ENCODE data around the gene DCTN1. TPM values are rescaled to one million over a fixed set of nuclear protein-coding genes. Genes with fewer than 3 reads are reported as not detected.

DCTN1 gene
- total RNA-seq, 4 donors from 2014 or later = 85.3 to 191 (median 121) TPM

GRCh38 chr2:74406035-74406434 lies 25.9 kb upstream of the DCTN1 start:
- Histone ChIP-seq H3K27ac (no peak overlapping the region), H3K4me1 (no peaks in the 10 kb centered on the region), H3K4me3 (no peak overlapping the region), H3K36me3 (no peaks in the 10 kb centered on the region), H3K27me3 (no peaks in the 10 kb centered on the region), H3K9me3 (no peaks in the 10 kb centered on the region)
- no peak for DNase-seq
- TF ChIP-seq POLR2A (IDR thresholded peaks at IDR 0.05) = no peak
- no peak for TF ChIP-seq CTCF (IDR thresholded peaks at IDR 0.05)

GRCh38 chr2:74401891-74402290 lies 21.8 kb upstream of the DCTN1 start:
- Histone ChIP-seq H3K27ac (no peak overlapping the region), H3K4me1 (no peaks in the 10 kb centered on the region), H3K27me3 (no peaks in the 10 kb centered on the region), H3K36me3 (no peaks in the 10 kb centered on the region), H3K9me3 (no peaks in the 10 kb centered on the region), H3K4me3 (no peak overlapping the region)
- DNase-seq = no peak
- TF ChIP-seq CTCF (IDR thresholded peaks at IDR 0.05) (no peak), POLR2A (IDR thresholded peaks at IDR 0.05) (no peak)

- H3K9me3 ChIP-seq = no peaks in the 10 kb centered on the region
- no peak overlapping the region for H3K4me3 ChIP-seq
- no peaks in the 10 kb centered on the region for H3K36me3 ChIP-seq
- TF ChIP-seq CTCF (IDR thresholded peaks at IDR 0.05) (peak in 5 of 6 experiments; percentile 39 to 54 (median 43)), POLR2A (IDR thresholded peaks at IDR 0.05) (no peak)
- DNase-seq = no peak
- H3K27ac ChIP-seq = no peak overlapping the region
- H3K4me1 ChIP-seq = no peaks in the 10 kb centered on the region
- H3K27me3 ChIP-seq = no peaks in the 10 kb centered on the region
Measured at GRCh38 chr2:74399785-74400184, 19.7 kb upstream of the DCTN1 start.

GRCh38 chr2:74396149-74396548 lies 16.0 kb upstream of the DCTN1 start:
- Histone ChIP-seq H3K27ac (no peak overlapping the region), H3K4me3 (no peak overlapping the region), H3K27me3 (no peaks in the 10 kb centered on the region), H3K9me3 (no peaks in the 10 kb centered on the region), H3K36me3 (no peaks in the 10 kb centered on the region), H3K4me1 (peaks cover 0 to 5% (median under 1%) of the 10 kb centered on the region in 4 donors)
- TF ChIP-seq POLR2A (IDR thresholded peaks at IDR 0.05) (no peak), CTCF (IDR thresholded peaks at IDR 0.05) (no peak)
- DNase-seq = no peak

GRCh38 chr2:74393525-74393924 lies 13.4 kb upstream of the DCTN1 start:
- no peaks in the 10 kb centered on the region for H3K9me3 ChIP-seq
- DNase-seq = no peak
- H3K27me3 ChIP-seq = no peaks in the 10 kb centered on the region
- peaks cover 0 to 25% (median 6%) of the 10 kb centered on the region in 4 donors for H3K4me1 ChIP-seq
- H3K36me3 ChIP-seq = no peaks in the 10 kb centered on the region
- TF ChIP-seq CTCF (IDR thresholded peaks at IDR 0.05) (no peak), POLR2A (IDR thresholded peaks at IDR 0.05) (no peak)
- H3K4me3 ChIP-seq = no peak overlapping the region
- no peak overlapping the region for H3K27ac ChIP-seq

- Histone ChIP-seq H3K4me1 (peaks cover 0 to 25% (median 6%) of the 10 kb centered on the region in 4 donors), H3K27ac (no peak overlapping the region), H3K36me3 (no peaks in the 10 kb centered on the region), H3K9me3 (no peaks in the 10 kb centered on the region), H3K4me3 (peak overlapping the region in 1 of 4 donors; percentile 95), H3K27me3 (no peaks in the 10 kb centered on the region)
- DNase-seq = no peak
- TF ChIP-seq POLR2A (IDR thresholded peaks at IDR 0.05) = no peak
- no peak for TF ChIP-seq CTCF (IDR thresholded peaks at IDR 0.05)
Measured at GRCh38 chr2:74392449-74392743, 12.3 kb upstream of the DCTN1 start.

Measured in Peyer's patch (tissue), 4 donors.